ENCODE results near the gene HAUS7.

DNA sequence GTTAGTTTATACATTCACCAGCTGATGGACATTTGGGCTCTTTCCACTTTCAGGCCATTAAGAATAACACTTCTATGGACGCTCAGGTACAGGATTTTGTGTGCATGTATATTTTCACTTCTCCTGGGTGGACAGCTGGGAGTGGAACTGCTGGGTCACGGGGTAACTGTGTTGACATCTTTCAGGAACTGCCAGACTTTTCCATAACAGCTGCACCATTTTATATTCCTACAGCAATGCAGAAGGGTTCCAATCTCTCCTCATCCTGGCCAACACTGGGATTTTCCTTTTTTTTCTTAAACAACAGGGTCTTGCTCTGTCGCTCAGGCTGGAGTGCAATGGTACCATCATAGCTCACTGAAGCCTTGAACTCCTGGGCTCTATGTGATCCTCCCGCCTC lies 11.9 kb downstream of the HAUS7 start:
- TF ChIP-seq, protein P1, sequence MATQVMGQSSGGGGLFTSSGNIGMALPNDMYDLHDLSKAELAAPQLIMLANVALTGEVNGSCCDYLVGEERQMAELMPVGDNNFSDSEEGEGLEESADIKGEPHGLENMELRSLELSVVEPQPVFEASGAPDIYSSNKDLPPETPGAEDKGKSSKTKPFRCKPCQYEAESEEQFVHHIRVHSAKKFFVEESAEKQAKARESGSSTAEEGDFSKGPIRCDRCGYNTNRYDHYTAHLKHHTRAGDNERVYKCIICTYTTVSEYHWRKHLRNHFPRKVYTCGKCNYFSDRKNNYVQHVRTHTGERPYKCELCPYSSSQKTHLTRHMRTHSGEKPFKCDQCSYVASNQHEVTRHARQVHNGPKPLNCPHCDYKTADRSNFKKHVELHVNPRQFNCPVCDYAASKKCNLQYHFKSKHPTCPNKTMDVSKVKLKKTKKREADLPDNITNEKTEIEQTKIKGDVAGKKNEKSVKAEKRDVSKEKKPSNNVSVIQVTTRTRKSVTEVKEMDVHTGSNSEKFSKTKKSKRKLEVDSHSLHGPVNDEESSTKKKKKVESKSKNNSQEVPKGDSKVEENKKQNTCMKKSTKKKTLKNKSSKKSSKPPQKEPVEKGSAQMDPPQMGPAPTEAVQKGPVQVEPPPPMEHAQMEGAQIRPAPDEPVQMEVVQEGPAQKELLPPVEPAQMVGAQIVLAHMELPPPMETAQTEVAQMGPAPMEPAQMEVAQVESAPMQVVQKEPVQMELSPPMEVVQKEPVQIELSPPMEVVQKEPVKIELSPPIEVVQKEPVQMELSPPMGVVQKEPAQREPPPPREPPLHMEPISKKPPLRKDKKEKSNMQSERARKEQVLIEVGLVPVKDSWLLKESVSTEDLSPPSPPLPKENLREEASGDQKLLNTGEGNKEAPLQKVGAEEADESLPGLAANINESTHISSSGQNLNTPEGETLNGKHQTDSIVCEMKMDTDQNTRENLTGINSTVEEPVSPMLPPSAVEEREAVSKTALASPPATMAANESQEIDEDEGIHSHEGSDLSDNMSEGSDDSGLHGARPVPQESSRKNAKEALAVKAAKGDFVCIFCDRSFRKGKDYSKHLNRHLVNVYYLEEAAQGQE (IDR thresholded peaks at IDR 0.05; ENCODE audit: insufficient replicate concordance, low read depth) = no peak
- TF ChIP-seq, protein P2, sequence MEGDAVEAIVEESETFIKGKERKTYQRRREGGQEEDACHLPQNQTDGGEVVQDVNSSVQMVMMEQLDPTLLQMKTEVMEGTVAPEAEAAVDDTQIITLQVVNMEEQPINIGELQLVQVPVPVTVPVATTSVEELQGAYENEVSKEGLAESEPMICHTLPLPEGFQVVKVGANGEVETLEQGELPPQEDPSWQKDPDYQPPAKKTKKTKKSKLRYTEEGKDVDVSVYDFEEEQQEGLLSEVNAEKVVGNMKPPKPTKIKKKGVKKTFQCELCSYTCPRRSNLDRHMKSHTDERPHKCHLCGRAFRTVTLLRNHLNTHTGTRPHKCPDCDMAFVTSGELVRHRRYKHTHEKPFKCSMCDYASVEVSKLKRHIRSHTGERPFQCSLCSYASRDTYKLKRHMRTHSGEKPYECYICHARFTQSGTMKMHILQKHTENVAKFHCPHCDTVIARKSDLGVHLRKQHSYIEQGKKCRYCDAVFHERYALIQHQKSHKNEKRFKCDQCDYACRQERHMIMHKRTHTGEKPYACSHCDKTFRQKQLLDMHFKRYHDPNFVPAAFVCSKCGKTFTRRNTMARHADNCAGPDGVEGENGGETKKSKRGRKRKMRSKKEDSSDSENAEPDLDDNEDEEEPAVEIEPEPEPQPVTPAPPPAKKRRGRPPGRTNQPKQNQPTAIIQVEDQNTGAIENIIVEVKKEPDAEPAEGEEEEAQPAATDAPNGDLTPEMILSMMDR (IDR thresholded peaks at IDR 0.05; ENCODE audit: insufficient read depth, low read length) = no peak

Measured in HL-60 (cell line).